ENCODE measurements around the gene PSMD12. TPM values are rescaled to one million over a fixed set of nuclear protein-coding genes. Genes with fewer than 3 reads are reported as not detected.

Gene PSMD12
- total RNA-seq, 1 donor from 2014 or later = 55.7 TPM

DNA sequence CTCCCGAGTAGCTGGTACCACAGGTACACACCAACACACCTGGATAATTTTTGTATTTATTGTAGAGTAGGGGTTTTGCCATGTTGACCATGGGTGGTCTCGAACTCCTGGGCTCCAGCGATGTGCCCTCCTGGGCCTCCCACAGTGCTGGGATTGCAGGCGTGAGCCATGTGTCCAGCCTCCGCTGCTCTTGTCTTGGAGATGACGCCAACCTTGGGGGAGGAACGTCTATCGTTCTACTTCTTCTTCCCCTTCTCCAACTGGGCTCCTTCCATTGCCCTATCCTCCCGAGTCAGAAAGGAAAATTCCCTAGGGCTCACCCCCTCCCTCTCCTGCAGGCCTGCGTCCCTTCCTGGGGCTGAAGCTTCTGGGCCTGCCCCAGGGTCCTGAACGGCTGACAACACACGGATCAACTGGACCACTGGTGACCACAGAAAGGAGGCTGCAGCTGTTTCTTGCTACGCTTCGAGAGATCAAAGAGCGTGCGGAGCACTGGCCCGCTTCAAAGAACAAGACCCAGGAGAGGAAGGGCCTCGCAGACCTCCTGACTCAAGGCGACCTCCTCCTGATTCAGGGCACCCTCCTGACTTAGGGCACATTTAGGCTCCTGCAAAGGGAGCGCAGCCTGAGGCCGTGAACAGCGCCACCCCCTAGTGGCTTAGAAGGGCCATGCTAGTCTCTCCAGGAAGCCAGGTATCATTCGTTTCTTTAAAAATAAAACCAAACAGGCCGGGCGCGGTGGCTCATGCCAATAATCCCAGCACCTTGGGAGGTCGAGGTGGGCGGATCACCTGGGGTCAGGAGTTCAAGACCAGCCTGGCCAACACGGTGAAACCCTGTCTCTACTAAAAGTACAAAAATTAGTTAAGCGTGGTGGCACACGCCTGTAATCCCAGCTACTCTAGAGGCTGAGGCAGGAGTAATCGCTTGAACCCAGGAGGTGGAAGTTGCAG lies 72.8 kb downstream of the PSMD12 start:
- TF ChIP-seq, protein P1, sequence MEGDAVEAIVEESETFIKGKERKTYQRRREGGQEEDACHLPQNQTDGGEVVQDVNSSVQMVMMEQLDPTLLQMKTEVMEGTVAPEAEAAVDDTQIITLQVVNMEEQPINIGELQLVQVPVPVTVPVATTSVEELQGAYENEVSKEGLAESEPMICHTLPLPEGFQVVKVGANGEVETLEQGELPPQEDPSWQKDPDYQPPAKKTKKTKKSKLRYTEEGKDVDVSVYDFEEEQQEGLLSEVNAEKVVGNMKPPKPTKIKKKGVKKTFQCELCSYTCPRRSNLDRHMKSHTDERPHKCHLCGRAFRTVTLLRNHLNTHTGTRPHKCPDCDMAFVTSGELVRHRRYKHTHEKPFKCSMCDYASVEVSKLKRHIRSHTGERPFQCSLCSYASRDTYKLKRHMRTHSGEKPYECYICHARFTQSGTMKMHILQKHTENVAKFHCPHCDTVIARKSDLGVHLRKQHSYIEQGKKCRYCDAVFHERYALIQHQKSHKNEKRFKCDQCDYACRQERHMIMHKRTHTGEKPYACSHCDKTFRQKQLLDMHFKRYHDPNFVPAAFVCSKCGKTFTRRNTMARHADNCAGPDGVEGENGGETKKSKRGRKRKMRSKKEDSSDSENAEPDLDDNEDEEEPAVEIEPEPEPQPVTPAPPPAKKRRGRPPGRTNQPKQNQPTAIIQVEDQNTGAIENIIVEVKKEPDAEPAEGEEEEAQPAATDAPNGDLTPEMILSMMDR (IDR thresholded peaks at IDR 0.05; ENCODE audit: partially characterized antibody, unreplicated experiment) = peak; percentile 70
- no peaks in the 10 kb centered on the region for H3K27me3 Mint-ChIP-seq (ENCODE audit: unreplicated experiment)
- H3K4me3 Mint-ChIP-seq (ENCODE audit: unreplicated experiment) = no peak overlapping the region
- peaks cover 7% of the 10 kb centered on the region for H3K4me1 Mint-ChIP-seq (ENCODE audit: low read depth, unreplicated experiment)
- no peak overlapping the region for H3K27ac Mint-ChIP-seq (ENCODE audit: unreplicated experiment)
- peak; percentile 60 for DNase-seq
- H3K9me3 Mint-ChIP-seq (ENCODE audit: unreplicated experiment) = no peaks in the 10 kb centered on the region
- no peaks in the 10 kb centered on the region for H3K36me3 Mint-ChIP-seq (ENCODE audit: unreplicated experiment)

DNA sequence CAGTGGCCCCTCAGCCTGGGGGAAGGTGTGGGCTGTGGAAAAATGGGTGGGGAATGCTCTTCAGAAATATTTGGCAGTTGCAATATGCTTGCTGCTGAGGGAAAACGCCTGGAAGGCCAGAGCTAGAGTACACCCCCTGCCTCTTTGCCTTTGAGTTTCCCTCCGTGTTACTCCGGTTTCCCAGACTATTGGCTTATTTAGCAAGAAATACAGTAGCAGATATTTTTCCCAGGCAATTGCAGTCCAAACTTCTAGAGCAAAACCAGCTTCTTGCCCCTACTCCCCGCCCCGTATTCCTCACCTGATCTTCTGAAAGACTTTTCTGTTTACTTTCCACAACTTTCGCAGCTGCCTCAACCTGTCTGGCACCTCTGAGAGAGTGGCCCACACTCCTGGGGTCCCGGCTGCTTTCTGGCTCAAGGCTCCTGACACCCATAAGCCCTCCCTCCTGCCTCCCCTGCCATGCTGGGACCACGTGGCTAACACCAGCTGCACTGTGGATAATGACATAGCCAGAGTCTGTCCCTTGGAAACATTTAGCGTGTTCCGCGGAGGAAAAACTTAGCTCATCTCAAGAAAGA lies 75.6 kb downstream of the PSMD12 start:
- Mint-ChIP-seq H3K27ac (ENCODE audit: unreplicated experiment) (no peak overlapping the region), H3K4me1 (ENCODE audit: low read depth, unreplicated experiment) (peaks cover 7% of the 10 kb centered on the region), H3K4me3 (ENCODE audit: unreplicated experiment) (no peak overlapping the region), H3K9me3 (ENCODE audit: unreplicated experiment) (no peaks in the 10 kb centered on the region), H3K36me3 (ENCODE audit: unreplicated experiment) (no peaks in the 10 kb centered on the region), H3K27me3 (ENCODE audit: unreplicated experiment) (no peaks in the 10 kb centered on the region)
- TF ChIP-seq, protein P1 (IDR thresholded peaks at IDR 0.05; ENCODE audit: partially characterized antibody, unreplicated experiment) = no peak
- DNase-seq = no peak

DNA sequence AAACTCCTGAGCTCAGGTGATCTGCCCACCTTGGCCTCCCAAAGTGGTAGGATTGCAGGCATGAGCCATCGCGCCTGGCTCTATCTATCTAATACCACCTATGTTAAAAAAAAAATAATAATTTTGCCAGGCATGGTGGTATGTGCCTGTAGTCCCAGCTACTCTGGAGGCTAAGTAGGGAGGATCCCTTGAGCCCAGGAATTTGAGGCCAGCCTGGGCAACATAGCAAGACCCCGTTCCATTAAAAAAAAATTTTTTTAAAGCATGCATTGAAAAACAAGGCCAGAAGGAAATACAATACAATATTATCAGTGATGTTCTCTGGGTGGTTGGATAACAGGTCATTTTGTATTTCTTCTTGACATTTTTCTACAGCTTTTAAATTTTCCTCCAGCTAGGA lies 76.1 kb downstream of the PSMD12 start:
- H3K4me3 Mint-ChIP-seq (ENCODE audit: unreplicated experiment) = no peak overlapping the region
- no peak overlapping the region for H3K27ac Mint-ChIP-seq (ENCODE audit: unreplicated experiment)
- no peaks in the 10 kb centered on the region for H3K36me3 Mint-ChIP-seq (ENCODE audit: unreplicated experiment)
- H3K27me3 Mint-ChIP-seq (ENCODE audit: unreplicated experiment) = no peaks in the 10 kb centered on the region
- peaks cover 7% of the 10 kb centered on the region for H3K4me1 Mint-ChIP-seq (ENCODE audit: low read depth, unreplicated experiment)
- TF ChIP-seq, protein P1 (IDR thresholded peaks at IDR 0.05; ENCODE audit: partially characterized antibody, unreplicated experiment) = no peak
- no peaks in the 10 kb centered on the region for H3K9me3 Mint-ChIP-seq (ENCODE audit: unreplicated experiment)
- no peak for DNase-seq

DNA sequence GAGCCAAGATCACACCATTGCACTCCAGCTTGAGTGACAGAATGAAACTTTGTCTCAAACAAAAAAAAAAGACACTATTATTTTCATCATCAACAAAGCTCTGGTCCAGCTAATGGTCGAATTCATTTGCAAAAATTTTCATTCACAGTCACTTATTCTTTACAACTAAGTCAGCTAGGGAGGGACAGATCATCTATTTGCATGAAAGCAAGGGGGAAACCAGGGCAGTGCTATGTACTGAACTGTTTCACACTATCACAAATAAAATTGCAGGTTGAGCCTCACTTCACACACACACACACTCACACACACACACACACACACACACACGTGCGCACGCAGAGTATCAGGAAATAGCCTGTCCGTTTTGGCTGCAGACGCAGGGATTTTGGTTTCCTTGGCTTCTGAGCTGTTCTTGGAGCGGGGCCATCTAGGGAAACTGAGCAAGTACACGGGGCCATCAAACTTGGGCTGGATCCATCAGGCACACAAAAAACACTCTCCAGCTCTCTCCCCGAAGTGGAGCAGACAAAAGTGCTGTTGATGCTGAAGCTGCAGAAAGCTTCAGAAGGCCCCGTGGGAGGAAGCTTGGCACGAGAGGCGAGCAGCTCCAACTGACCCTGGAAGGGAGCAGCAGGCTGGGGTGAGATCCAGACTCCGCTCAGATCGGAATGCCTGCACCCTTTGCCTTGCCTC lies 77.0 kb downstream of the PSMD12 start:
- TF ChIP-seq, protein P1 (IDR thresholded peaks at IDR 0.05; ENCODE audit: partially characterized antibody, unreplicated experiment) = no peak
- DNase-seq = peak; percentile 50
- H3K27ac Mint-ChIP-seq (ENCODE audit: unreplicated experiment) = no peak overlapping the region
- H3K4me1 Mint-ChIP-seq (ENCODE audit: low read depth, unreplicated experiment) = peaks cover 7% of the 10 kb centered on the region
- H3K27me3 Mint-ChIP-seq (ENCODE audit: unreplicated experiment) = no peaks in the 10 kb centered on the region
- H3K4me3 Mint-ChIP-seq (ENCODE audit: unreplicated experiment) = no peak overlapping the region
- no peaks in the 10 kb centered on the region for H3K36me3 Mint-ChIP-seq (ENCODE audit: unreplicated experiment)
- H3K9me3 Mint-ChIP-seq (ENCODE audit: unreplicated experiment) = no peaks in the 10 kb centered on the region

Other genes starting within 250 kb of the PSMD12 start
- 47.4 TPM for gene HELZ, start 121.4 kb downstream of the PSMD12 start, total RNA-seq (ENCODE audit: unreplicated experiment)
- gene PITPNC1, start 10.7 kb upstream of the PSMD12 start, total RNA-seq (ENCODE audit: unreplicated experiment) = 40.3 TPM

Data from glutamatergic neuron (in vitro differentiated cells).